MM.1S (cell line): ENCODE results near the gene VEGFB.

Experiments used
- EZH2 ChIP-seq: fragments of 300-600 bp; sonication (generic); optimal IDR thresholded peaks from 2 replicates; pipeline ENCODE3; 2017; ENCODE audit warnings: low read depth, mild to moderate bottlenecking, antibody characterized with exemption, low read length, mixed read lengths
- EZH2phosphoT487 ChIP-seq: fragments of 300-600 bp; sonication (generic); IDR thresholded peaks from 2 replicates; pipeline ENCODE4 v1.6.1; 2018; ENCODE audit warnings: antibody characterized with exemption, low read length
- TF ChIP-seq, protein P1 (sequence below): fragments of 300-600 bp; sonication (generic); IDR thresholded peaks from 2 replicates; pipeline ENCODE4 v1.5.1; 2016; ENCODE audit warnings: antibody characterized with exemption, low read length, mixed read lengths

DNA sequence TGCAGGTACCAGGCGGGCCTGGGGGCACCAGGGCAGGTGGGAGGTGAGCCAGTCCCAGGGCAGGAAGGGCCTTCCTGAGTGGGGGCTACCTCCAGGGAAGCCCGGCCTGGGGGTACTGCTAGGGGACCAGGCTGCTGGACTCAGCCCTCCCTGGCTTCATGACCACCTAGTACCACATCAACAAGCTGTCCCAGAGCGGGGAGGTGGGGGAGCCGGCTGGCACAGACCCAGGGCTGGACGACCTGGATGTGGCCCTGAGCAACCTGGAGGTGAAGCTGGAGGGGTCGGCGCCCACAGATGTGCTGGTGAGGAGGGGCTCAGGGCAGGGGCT, 15.1 kb upstream of the VEGFB start:
- no peak for TF ChIP-seq EZH2phosphoT487
- TF ChIP-seq, protein P1, sequence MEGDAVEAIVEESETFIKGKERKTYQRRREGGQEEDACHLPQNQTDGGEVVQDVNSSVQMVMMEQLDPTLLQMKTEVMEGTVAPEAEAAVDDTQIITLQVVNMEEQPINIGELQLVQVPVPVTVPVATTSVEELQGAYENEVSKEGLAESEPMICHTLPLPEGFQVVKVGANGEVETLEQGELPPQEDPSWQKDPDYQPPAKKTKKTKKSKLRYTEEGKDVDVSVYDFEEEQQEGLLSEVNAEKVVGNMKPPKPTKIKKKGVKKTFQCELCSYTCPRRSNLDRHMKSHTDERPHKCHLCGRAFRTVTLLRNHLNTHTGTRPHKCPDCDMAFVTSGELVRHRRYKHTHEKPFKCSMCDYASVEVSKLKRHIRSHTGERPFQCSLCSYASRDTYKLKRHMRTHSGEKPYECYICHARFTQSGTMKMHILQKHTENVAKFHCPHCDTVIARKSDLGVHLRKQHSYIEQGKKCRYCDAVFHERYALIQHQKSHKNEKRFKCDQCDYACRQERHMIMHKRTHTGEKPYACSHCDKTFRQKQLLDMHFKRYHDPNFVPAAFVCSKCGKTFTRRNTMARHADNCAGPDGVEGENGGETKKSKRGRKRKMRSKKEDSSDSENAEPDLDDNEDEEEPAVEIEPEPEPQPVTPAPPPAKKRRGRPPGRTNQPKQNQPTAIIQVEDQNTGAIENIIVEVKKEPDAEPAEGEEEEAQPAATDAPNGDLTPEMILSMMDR: no peak
- no peak for TF ChIP-seq EZH2
